Kidney epithelial cell (primary cell): ENCODE measurements around the gene KLHL29. TPM values are rescaled to one million over a fixed set of nuclear protein-coding genes. Genes with fewer than 3 reads are reported as not detected.

Experiments used
- DNase-seq: peaks from one replicate; pipeline ENCODE4 v3.0.0-alpha.2; 2010; ENCODE audit warnings: low read depth
- H3K27me3 ChIP-seq: 2 replicates; pipeline ENCODE4 v1.6.0; 2011; ENCODE audit warnings: low read length; ENCODE audit not compliant: control insufficient read depth, insufficient read depth
- H3K36me3 ChIP-seq: 2 replicates; pipeline ENCODE4 v1.5.1; 2011; ENCODE audit warnings: low read length; ENCODE audit not compliant: control insufficient read depth, insufficient read depth
- H3K4me3 ChIP-seq: 2 replicates; pipeline ENCODE4 v1.5.1; 2011; ENCODE audit warnings: low read depth, mild to moderate bottlenecking, control low read depth, low read length
- total RNA-seq: library from RNA; depleted of rRNA; stranded (reverse); fragments of >200 nt; gene quantifications from 2 replicates; pipeline ENCODE4 v1.2.3, GENCODE V29; 2015
- TF ChIP-seq, protein P1 (sequence below): IDR thresholded peaks from 2 replicates; pipeline ENCODE4 v1.5.1; 2011; ENCODE audit warnings: mild to moderate bottlenecking, moderate library complexity, low read length, control low read depth, inconsistent platforms; ENCODE audit not compliant: insufficient read depth, poor library complexity, severe bottlenecking

Gene KLHL29
- total RNA-seq, 1 donor from 2014 or later = 12.4 TPM

DNA sequence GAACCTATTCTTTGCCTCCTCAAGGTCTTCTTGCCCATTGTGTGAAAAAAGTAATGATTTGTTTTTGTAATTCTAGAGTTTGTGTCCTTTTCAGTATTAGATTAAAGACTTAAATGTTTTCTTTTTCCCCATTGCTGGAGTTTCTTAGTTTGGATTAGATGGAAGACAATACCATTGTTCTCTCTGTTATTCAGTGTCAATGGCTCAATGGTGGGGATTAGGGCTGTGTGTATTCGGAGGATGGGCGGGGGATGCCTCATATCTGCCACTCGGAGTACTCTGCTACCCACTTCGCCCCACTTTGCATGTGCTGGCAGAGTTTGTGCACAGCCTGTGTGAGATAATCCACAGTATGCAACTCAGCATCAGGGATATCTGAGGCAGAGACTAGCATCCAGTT lies 90.1 kb downstream of the KLHL29 start:
- Histone ChIP-seq H3K27me3 (no peaks in the 10 kb centered on the region), H3K36me3 (no peaks in the 10 kb centered on the region), H3K4me3 (no peak overlapping the region)
- no peak for DNase-seq
- TF ChIP-seq, protein P1, sequence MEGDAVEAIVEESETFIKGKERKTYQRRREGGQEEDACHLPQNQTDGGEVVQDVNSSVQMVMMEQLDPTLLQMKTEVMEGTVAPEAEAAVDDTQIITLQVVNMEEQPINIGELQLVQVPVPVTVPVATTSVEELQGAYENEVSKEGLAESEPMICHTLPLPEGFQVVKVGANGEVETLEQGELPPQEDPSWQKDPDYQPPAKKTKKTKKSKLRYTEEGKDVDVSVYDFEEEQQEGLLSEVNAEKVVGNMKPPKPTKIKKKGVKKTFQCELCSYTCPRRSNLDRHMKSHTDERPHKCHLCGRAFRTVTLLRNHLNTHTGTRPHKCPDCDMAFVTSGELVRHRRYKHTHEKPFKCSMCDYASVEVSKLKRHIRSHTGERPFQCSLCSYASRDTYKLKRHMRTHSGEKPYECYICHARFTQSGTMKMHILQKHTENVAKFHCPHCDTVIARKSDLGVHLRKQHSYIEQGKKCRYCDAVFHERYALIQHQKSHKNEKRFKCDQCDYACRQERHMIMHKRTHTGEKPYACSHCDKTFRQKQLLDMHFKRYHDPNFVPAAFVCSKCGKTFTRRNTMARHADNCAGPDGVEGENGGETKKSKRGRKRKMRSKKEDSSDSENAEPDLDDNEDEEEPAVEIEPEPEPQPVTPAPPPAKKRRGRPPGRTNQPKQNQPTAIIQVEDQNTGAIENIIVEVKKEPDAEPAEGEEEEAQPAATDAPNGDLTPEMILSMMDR = no peak

DNA sequence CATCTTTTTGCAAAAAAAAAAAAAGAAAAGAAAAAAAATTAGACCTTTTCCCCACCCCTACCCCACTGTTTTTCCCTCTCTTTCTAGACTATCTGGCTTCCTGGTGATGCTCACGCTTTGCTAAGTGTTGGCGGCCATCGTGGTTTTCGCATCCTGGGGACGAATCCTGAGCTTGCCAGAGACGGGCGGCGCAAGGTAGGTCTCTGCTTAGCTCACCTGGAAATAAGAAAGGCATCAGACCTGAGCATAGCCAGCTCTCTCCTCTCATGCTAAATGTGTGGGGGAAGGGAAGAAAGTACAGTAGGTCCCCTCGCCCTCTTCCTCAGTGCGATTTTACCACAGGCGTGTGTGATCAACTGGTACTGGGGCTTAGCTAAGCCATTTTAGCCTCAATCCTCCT lies 90.5 kb downstream of the KLHL29 start:
- Histone ChIP-seq H3K36me3 (no peaks in the 10 kb centered on the region), H3K4me3 (no peak overlapping the region), H3K27me3 (no peaks in the 10 kb centered on the region)
- no peak for DNase-seq
- TF ChIP-seq, protein P1 = no peak

DNA sequence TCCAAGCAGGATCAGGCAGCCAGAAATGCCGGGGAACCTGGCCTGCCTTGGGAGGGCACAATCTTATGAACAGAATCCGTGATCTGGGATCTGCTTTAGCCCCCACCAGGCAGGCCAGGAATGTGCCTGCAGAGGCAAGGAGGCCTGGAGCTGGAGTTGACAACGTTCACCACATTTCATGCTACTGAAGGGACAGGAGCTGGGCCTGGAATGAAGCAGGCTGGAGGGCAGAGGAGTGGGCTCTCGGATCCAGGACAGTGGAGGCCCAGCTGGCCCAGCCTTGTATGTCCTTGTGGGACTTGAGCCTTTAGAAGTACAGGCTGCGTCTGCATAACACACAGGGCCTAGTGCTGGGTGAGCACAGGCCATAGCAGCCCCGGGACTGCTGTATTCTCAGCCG lies 91.8 kb downstream of the KLHL29 start:
- H3K27me3 ChIP-seq = no peaks in the 10 kb centered on the region
- H3K36me3 ChIP-seq = no peaks in the 10 kb centered on the region
- no peak overlapping the region for H3K4me3 ChIP-seq
- TF ChIP-seq, protein P1 = no peak
- DNase-seq = no peak

DNA sequence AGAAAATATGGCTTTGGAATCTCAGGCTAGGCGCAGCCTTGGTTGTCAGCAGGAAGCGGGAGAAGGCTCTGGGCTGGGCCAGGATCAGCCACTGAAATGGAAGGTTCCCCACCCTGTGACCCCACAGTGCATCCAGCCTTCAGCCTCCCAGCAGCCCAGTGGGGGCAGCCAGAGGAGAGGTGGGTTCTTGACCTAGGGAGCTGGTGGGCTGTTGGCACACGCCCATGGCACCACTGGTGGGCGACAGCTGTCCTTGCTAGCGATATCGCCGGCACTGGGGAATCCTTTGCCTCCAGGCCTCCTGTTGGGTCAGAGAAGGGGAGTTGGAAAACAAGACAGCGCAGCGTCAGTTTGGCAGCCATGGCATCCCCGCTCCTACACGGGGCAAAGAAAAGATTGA lies 92.4 kb downstream of the KLHL29 start:
- TF ChIP-seq, protein P1 = no peak
- H3K4me3 ChIP-seq = no peak overlapping the region
- H3K36me3 ChIP-seq = no peaks in the 10 kb centered on the region
- no peaks in the 10 kb centered on the region for H3K27me3 ChIP-seq
- DNase-seq = no peak

DNA sequence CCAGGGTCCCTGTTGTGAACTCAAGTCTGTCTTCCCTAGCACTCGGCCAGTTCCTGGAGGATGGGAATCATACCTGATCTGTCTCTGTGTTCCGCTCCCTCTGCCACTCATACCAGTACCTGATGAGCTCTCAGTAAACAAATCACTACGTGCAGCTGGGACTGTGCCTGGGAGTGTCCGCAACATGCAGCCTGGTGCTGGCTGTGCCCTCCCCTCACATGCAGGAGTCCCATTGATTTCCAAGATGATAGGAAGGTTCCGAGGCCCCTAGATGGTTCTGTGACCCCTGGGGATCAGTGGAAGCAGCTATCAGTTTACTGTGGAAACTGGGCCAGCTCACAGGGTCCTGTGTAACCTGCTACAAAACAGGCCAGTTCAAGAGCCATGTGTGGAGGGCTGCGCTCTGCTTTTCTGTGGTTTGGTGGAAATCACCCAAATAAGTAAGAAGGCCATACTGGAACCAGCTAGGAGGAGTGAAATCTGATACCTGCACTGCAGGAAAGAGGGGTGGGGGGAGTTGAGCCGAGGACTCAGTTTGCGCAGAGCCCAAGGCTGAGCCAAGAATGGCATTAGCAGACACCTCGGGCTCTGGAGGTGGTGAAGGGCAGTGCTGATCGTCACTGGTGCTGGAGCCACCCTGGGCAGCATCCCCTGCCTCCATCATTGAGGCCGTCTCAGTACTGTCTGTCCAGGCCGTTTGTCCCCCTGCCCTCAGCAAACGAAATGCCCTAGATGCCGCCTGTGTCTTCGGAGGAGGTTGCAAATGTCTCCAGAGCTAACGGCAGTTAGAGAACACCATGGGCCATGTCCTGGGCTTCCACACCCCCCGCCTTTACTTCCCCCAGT lies 93.3 kb downstream of the KLHL29 start:
- DNase-seq = no peak
- no peaks in the 10 kb centered on the region for H3K27me3 ChIP-seq
- no peaks in the 10 kb centered on the region for H3K36me3 ChIP-seq
- no peak overlapping the region for H3K4me3 ChIP-seq
- TF ChIP-seq, protein P1 = no peak

DNA sequence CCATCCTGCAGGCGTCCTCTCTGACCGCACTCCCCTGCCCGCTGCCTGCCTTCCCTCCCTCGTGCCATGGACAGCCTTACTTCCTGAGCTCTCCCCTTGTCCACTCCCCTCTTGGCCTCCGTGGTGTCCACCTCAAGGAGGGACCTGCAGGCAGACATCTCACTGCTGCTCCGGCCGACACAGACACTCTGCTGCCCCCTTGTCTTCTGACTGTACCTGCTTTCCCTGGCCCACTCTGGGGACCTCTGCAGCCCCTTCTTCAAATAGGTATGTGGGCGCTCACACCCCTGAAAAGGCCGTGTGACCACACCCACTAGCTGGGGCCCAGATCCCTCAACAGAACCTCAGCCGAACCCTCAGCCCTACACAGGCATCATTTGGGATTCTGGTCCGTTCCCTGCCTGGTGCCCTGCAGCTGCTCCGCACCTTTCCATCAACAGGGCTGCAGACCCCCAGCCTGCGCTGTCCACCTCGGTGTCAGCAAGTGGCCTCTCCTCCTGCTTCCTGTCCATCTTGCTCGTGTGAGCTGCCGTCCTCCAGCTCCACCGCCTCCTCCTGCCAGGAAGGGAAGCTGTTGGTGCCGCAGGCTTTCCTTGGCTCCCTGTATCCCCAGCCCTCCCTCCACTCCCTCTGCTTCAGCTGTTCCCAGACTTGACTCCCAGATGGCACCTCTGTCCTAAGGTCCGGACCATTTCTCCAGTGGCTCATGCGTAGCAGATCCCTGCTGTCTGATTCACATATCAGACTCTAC lies 94.1 kb downstream of the KLHL29 start:
- TF ChIP-seq, protein P1 = no peak
- DNase-seq = no peak
- Histone ChIP-seq H3K27me3 (no peaks in the 10 kb centered on the region), H3K36me3 (no peaks in the 10 kb centered on the region), H3K4me3 (no peak overlapping the region)
